ENCODE data around the gene CCT8L2. TPM values are rescaled to one million over a fixed set of nuclear protein-coding genes. Genes with fewer than 3 reads are reported as not detected.
"Not testable (repeated sequence)": the region's sequence is repeated elsewhere in the genome, so short reads cannot be mapped to it uniquely, and the experiment has no call there.

CCT8L2 gene
- total RNA-seq, 2 donors from 2014 or later: not detected

GRCh38 chr22:16608931-16609330 is 16.3 kb upstream of the CCT8L2 start:
- DNase-seq (ENCODE audit: low spot score): no peak
- no peaks in the 10 kb centered on the region for H3K36me3 ChIP-seq

DNA sequence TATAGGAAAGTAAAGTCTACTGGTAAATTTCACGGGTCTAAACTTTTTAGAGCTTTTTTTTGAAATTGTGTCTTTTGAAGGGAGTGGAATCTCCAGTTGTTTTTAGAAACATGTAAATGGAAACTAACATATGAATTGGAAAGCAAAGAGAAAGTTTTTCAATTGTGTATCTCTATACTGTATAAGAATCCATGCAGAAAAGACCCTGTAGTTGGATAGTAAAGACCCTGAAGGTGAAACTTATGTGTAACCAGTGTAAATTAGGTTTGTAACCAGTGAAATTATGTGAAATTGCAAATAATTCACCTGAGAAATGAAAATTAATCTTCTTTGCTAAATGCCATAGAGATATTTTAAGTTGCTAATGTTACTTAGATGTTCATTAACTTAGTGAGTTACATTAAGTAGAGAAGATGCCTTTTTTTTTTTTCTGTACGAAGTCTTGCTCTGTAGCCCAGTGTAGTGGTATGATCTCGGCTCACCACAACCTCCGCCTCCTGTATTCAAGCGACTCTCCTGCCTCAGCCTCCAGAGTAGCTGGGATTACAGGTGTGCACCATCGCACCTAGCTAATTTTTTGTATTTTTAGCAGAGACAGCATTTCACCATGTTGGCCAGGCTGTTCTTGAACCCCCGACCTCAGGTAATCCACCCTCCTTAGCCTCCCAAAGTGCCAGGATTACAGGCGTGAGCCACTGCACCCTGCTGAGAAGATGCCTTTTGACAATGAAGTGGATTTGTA is 11.8 kb upstream of the CCT8L2 start:
- H3K36me3 ChIP-seq; H3K4me1 ChIP-seq; H3K27me3 ChIP-seq; H3K4me3 ChIP-seq; H3K27ac ChIP-seq; H3K9me3 ChIP-seq; DNase-seq (ENCODE audit: low spot score): not testable (repeated sequence)

More at GRCh38 chr22:16608931-16609330, 16.3 kb upstream of the CCT8L2 start:
- H3K27me3 ChIP-seq: peaks cover 0 to 6% of the 10 kb centered on the region in 2 donors
- TF ChIP-seq, protein P1, sequence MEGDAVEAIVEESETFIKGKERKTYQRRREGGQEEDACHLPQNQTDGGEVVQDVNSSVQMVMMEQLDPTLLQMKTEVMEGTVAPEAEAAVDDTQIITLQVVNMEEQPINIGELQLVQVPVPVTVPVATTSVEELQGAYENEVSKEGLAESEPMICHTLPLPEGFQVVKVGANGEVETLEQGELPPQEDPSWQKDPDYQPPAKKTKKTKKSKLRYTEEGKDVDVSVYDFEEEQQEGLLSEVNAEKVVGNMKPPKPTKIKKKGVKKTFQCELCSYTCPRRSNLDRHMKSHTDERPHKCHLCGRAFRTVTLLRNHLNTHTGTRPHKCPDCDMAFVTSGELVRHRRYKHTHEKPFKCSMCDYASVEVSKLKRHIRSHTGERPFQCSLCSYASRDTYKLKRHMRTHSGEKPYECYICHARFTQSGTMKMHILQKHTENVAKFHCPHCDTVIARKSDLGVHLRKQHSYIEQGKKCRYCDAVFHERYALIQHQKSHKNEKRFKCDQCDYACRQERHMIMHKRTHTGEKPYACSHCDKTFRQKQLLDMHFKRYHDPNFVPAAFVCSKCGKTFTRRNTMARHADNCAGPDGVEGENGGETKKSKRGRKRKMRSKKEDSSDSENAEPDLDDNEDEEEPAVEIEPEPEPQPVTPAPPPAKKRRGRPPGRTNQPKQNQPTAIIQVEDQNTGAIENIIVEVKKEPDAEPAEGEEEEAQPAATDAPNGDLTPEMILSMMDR (IDR thresholded peaks at IDR 0.05): no peak
- H3K9me3 ChIP-seq: no peaks in the 10 kb centered on the region
- no peak overlapping the region for H3K27ac ChIP-seq
- peaks cover 0 to 9% of the 10 kb centered on the region in 2 donors for H3K4me1 ChIP-seq
- peak overlapping the region in 1 of 2 donors; percentile 40 for H3K4me3 ChIP-seq

DNA sequence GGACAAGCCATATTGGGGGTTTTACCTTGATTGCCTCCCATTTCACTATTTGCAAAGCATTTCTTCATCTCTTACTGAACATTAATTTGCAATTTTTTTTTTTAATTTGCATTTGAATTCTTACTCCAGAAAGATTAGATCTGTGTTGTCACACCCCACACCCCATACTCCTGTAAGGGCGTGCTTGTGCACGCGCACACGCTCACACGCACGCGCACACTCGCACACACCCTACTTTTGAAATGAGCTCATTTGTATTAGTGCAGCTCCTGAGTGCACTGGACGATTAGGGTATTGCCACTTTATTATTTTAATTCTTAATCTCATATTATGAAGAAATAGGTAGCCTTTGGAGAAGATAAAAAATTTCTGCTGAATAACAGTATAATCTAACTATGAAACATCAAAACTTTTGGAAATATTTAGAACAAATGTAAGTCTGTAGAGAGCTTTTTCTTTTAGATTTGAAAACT is 11.2 kb upstream of the CCT8L2 start:
- not testable (repeated sequence) for H3K9me3 ChIP-seq; H3K36me3 ChIP-seq; H3K27me3 ChIP-seq; H3K27ac ChIP-seq; DNase-seq (ENCODE audit: low spot score); H3K4me1 ChIP-seq
- peak overlapping the region in 1 of 2 donors; percentile 57 for H3K4me3 ChIP-seq

DNA sequence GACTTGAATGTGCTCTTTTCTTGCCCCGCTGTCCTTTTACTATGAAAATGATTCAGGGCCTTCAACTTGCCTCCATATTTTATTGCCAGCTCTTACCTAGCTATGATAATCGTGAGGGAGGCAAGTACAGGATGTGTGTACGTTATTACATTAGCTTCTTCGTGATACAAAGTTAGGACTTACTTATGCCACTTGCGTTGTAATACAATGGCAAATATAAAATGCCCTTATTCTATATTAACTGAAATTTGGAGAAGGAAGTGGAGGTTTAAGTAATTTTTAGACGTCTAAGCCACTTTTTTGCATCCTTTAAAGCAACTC is 10.8 kb upstream of the CCT8L2 start:
- Histone ChIP-seq H3K4me3 (peak overlapping the region in 1 of 2 donors; percentile 57), H3K36me3 (no peaks in the 10 kb centered on the region), H3K27me3 (peaks cover 0 to 4% of the 10 kb centered on the region in 2 donors), H3K27ac (no peak overlapping the region), H3K4me1 (no peaks in the 10 kb centered on the region), H3K9me3 (no peaks in the 10 kb centered on the region)
- TF ChIP-seq, protein P1 (IDR thresholded peaks at IDR 0.05): no peak
- DNase-seq (ENCODE audit: low spot score): no peak

DNA sequence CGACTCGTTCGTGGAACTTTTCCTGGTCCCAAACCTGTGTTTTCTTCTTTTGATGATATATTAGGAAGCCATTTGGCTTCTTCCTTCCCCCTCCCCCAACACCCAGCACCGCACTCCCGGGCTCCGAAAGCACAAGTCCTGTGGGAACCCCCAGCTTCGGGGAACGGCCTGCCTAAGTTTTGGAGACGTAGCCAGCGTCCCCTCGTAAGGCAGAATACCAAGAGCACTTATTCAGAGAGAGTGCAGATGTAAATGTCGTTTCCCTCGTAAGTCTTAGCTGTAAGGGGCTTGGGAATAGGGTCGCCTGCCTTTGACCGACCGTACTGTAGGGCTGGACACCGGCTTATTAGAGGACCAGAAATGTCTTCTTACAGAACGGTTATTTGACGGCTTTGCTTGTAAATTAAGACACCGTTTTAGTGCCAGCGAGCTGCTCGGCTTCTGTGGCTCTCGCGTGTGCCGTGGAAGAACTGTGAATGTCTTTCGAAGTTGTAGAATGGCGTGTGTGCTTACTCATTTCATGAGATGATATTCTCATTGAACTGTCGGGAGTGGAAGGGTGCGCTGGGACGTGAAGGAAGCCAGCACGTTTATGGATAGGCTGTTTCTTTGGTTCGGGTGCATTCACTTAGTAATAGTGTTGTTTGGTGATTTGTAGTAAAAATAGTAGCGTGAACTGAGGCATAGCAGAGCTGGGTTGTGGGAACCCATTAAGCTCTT is 10.3 kb upstream of the CCT8L2 start:
- DNase-seq (ENCODE audit: low spot score); H3K36me3 ChIP-seq; H3K4me1 ChIP-seq; H3K9me3 ChIP-seq; H3K27me3 ChIP-seq: not testable (repeated sequence)
- H3K27ac ChIP-seq: peak overlapping the region in 1 of 2 donors; percentile 51
- H3K4me3 ChIP-seq: peak overlapping the region; percentile 25 to 57

GRCh38 chr22:16602224-16602727 is 9.7 kb upstream of the CCT8L2 start:
- H3K4me3 ChIP-seq: peak overlapping the region; percentile 41 to 57
- not testable (repeated sequence) for H3K27me3 ChIP-seq; H3K4me1 ChIP-seq; H3K9me3 ChIP-seq; H3K36me3 ChIP-seq; DNase-seq (ENCODE audit: low spot score)
- H3K27ac ChIP-seq: peak overlapping the region; percentile 63 to 64

GRCh38 chr22:16601437-16602223 is 9.0 kb upstream of the CCT8L2 start:
- TF ChIP-seq, protein P1 (IDR thresholded peaks at IDR 0.05): no peak
- Histone ChIP-seq H3K4me3 (peak overlapping the region; percentile 41 to 57), H3K27ac (peak overlapping the region; percentile 64 to 75), H3K36me3 (no peaks in the 10 kb centered on the region), H3K9me3 (no peaks in the 10 kb centered on the region), H3K27me3 (peaks cover 0 to 4% of the 10 kb centered on the region in 2 donors), H3K4me1 (no peaks in the 10 kb centered on the region)
- no peak for DNase-seq (ENCODE audit: low spot score)

DNA sequence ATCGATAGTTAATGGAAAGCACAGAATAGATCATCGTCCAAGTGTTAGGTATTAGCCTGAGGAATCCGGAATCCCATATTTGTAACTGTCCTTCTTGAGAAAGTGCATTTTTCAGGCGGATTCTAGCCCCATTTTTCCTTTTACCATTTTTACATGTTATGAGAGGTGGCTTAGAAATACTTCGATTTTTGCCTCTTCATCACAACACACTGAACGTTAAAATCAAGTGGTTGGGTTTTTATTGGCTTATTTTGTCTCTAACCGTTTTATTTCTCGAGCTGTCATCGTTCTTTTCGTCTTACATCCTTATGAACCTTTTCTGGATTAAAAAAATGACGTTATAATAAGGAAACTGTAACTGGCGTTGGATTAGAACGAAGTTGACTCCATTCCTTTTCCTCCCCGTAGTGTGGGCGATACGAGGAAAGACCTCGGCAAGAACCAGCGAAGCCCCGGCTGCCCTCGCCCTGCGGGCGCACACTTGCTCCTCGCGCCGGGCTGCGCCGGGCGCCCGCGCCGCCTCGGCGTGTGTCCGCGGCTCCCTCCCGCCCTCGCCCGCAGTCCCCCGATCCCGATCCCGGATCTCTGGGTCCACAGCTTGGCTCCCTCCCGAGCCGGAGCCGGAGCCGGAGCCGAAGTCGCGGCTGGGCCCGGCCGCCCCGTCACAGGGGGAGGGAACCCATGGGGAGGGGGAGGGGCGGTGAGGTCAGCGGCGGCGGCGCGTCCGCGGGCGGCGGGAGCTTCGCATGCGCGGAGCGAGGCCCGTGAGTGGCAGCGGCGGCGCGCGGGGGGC is 8.2 kb upstream of the CCT8L2 start:
- Histone ChIP-seq H3K27ac (peak overlapping the region; percentile 64 to 75), H3K4me3 (peak overlapping the region; percentile 41 to 57)
- not testable (repeated sequence) for H3K4me1 ChIP-seq, H3K9me3 ChIP-seq, H3K27me3 ChIP-seq, H3K36me3 ChIP-seq
- DNase-seq (ENCODE audit: low spot score): peak; percentile 72

- not testable (repeated sequence) for DNase-seq (ENCODE audit: low spot score); H3K4me1 ChIP-seq; H3K4me3 ChIP-seq; H3K27ac ChIP-seq; H3K27me3 ChIP-seq; H3K9me3 ChIP-seq; H3K36me3 ChIP-seq
These were observed 7.0 kb upstream of the CCT8L2 start for GRCh38 chr22:16599648-16600047.

- H3K4me1 ChIP-seq; DNase-seq (ENCODE audit: low spot score); H3K27me3 ChIP-seq: not testable (repeated sequence)
These were observed 2.6 kb upstream of the CCT8L2 start for GRCh38 chr22:16595251-16595650.

More at GRCh38 chr22:16595251-16595650, 2.6 kb upstream of the CCT8L2 start:
- H3K9me3 ChIP-seq, H3K36me3 ChIP-seq, H3K4me3 ChIP-seq, H3K27ac ChIP-seq: not testable (repeated sequence)

Data from right atrium auricular region (tissue), 2 donors.